ENCODE results near the gene STARD3NL.

The STARD3NL gene

GRCh38 chr7:38185395-38186307 lies 7.6 kb downstream of the STARD3NL start:
- H3K36me3 ChIP-seq, result no peaks in the 10 kb centered on the region
- H3K4me1 ChIP-seq, result peaks cover 0 to 36% (median 7%) of the 10 kb centered on the region in 4 donors
- H3K9me3 ChIP-seq, result no peaks in the 10 kb centered on the region
- H3K4me3 ChIP-seq, result no peak overlapping the region
- intact Hi-C loops (cut with DNase I; ENCODE audit: low total_unique reads), result no loop called here
- no peaks in the 10 kb centered on the region for H3K27me3 ChIP-seq
- no peak overlapping the region for H3K27ac ChIP-seq
- no peak for DNase-seq
- TF ChIP-seq, protein P1, sequence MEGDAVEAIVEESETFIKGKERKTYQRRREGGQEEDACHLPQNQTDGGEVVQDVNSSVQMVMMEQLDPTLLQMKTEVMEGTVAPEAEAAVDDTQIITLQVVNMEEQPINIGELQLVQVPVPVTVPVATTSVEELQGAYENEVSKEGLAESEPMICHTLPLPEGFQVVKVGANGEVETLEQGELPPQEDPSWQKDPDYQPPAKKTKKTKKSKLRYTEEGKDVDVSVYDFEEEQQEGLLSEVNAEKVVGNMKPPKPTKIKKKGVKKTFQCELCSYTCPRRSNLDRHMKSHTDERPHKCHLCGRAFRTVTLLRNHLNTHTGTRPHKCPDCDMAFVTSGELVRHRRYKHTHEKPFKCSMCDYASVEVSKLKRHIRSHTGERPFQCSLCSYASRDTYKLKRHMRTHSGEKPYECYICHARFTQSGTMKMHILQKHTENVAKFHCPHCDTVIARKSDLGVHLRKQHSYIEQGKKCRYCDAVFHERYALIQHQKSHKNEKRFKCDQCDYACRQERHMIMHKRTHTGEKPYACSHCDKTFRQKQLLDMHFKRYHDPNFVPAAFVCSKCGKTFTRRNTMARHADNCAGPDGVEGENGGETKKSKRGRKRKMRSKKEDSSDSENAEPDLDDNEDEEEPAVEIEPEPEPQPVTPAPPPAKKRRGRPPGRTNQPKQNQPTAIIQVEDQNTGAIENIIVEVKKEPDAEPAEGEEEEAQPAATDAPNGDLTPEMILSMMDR (IDR thresholded peaks at IDR 0.05), result no peak

- Histone ChIP-seq H3K4me1 (peaks cover 0 to 34% (median 7%) of the 10 kb centered on the region in 4 donors), H3K4me3 (no peak overlapping the region), H3K36me3 (no peaks in the 10 kb centered on the region), H3K9me3 (peaks cover 0 to 5% (median 0%) of the 10 kb centered on the region in 3 donors), H3K27ac (no peak overlapping the region), H3K27me3 (no peaks in the 10 kb centered on the region)
- intact Hi-C loops (cut with DNase I; ENCODE audit: low total_unique reads), result no loop called here
- no peak for DNase-seq
- TF ChIP-seq, protein P1 (IDR thresholded peaks at IDR 0.05), result no peak
Measured at GRCh38 chr7:38186593-38187314, 8.7 kb downstream of the STARD3NL start.

- Histone ChIP-seq H3K9me3 (peaks cover 0 to 11% (median 0%) of the 10 kb centered on the region in 3 donors), H3K27me3 (no peaks in the 10 kb centered on the region), H3K4me1 (peaks cover 0 to 34% (median 7%) of the 10 kb centered on the region in 4 donors), H3K36me3 (no peaks in the 10 kb centered on the region), H3K4me3 (no peak overlapping the region), H3K27ac (no peak overlapping the region)
- TF ChIP-seq, protein P1 (IDR thresholded peaks at IDR 0.05), result no peak
- DNase-seq, result no peak
- intact Hi-C loops (cut with DNase I; ENCODE audit: low total_unique reads), result no loop called here
Measured at GRCh38 chr7:38187794-38188440, 9.9 kb downstream of the STARD3NL start.

GRCh38 chr7:38189231-38189938 lies 11.3 kb downstream of the STARD3NL start:
- TF ChIP-seq, protein P1 (IDR thresholded peaks at IDR 0.05), result no peak
- no peak for DNase-seq
- H3K27ac ChIP-seq, result no peak overlapping the region
- H3K4me1 ChIP-seq, result peaks cover 0 to 31% (median 7%) of the 10 kb centered on the region in 4 donors
- H3K9me3 ChIP-seq, result peaks cover 0 to 11% (median 0%) of the 10 kb centered on the region in 3 donors
- H3K27me3 ChIP-seq, result no peaks in the 10 kb centered on the region
- H3K4me3 ChIP-seq, result no peak overlapping the region
- H3K36me3 ChIP-seq, result no peaks in the 10 kb centered on the region
- intact Hi-C loops (cut with DNase I; ENCODE audit: low total_unique reads), result no loop called here

DNA sequence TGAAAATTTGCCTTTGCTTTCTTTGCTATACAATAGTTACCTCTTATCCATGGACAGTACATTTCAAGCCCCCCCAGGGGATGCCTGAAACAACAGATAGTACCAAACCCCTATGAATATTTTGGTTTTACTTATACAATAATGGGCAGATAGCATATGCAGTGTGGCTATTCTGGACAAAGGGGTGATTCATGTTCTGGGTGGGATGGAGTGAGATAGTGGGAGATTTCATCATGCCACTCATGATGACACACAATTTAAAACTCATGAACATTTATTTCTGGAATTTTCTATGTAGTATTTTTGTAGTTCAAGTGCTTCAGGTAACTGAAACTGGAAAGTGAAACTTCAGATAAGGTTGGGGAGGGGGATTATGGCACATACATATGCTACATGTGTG lies 12.0 kb downstream of the STARD3NL start:
- peaks cover 0 to 29% (median 7%) of the 10 kb centered on the region in 4 donors for H3K4me1 ChIP-seq
- H3K4me3 ChIP-seq, result no peak overlapping the region
- TF ChIP-seq, protein P1 (IDR thresholded peaks at IDR 0.05), result no peak
- peaks cover 0 to 11% (median 0%) of the 10 kb centered on the region in 3 donors for H3K9me3 ChIP-seq
- H3K27ac ChIP-seq, result no peak overlapping the region
- intact Hi-C loops (cut with DNase I; ENCODE audit: low total_unique reads), result no loop called here
- no peaks in the 10 kb centered on the region for H3K27me3 ChIP-seq
- no peaks in the 10 kb centered on the region for H3K36me3 ChIP-seq
- DNase-seq, result no peak
